ENCODE data around the gene CD38.

CD38 gene

GRCh38 chr4:15870079-15870478 is 92.0 kb downstream of the CD38 start:
- DNase-seq, result no peak

- DNase-seq, result no peak
Measured at GRCh38 chr4:15870921-15871664, 93.0 kb downstream of the CD38 start.

- DNase-seq, result no peak
Measured at GRCh38 chr4:15873117-15873516, 95.0 kb downstream of the CD38 start.

- no peak for DNase-seq
Measured at GRCh38 chr4:15874671-15875070, 96.5 kb downstream of the CD38 start.

GRCh38 chr4:15875663-15876460 is 97.7 kb downstream of the CD38 start:
- DNase-seq, result no peak

GRCh38 chr4:15878011-15878410 is 99.9 kb downstream of the CD38 start:
- no peak for DNase-seq

GRCh38 chr4:15881820-15882219 is 103.7 kb downstream of the CD38 start:
- DNase-seq, result no peak

- DNase-seq, result peak in 1 of 4 experiments; percentile 2
Measured at GRCh38 chr4:15882675-15883086, 104.6 kb downstream of the CD38 start.

GRCh38 chr4:15883610-15884243 is 105.6 kb downstream of the CD38 start:
- no peak for DNase-seq

GRCh38 chr4:15884666-15885065 is 106.5 kb downstream of the CD38 start:
- DNase-seq, result no peak

GRCh38 chr4:15885422-15885821 is 107.3 kb downstream of the CD38 start:
- DNase-seq, result no peak

GRCh38 chr4:15888515-15888914 is 110.4 kb downstream of the CD38 start:
- DNase-seq, result no peak

GRCh38 chr4:15890246-15890829 is 112.2 kb downstream of the CD38 start:
- DNase-seq, result no peak

- DNase-seq, result no peak
Measured at GRCh38 chr4:15891312-15891711, 113.2 kb downstream of the CD38 start.

GRCh38 chr4:15893962-15894361 is 115.8 kb downstream of the CD38 start:
- no peak for DNase-seq

- DNase-seq, result no peak
Measured at GRCh38 chr4:15894393-15894792, 116.3 kb downstream of the CD38 start.

- no peak for DNase-seq
Measured at GRCh38 chr4:15894921-15895916, 117.1 kb downstream of the CD38 start.

- DNase-seq, result no peak
Measured at GRCh38 chr4:15897577-15897976, 119.4 kb downstream of the CD38 start.

GRCh38 chr4:15898902-15899301 is 120.8 kb downstream of the CD38 start:
- no peak for DNase-seq

GRCh38 chr4:15899511-15899910 is 121.4 kb downstream of the CD38 start:
- no peak for DNase-seq

- DNase-seq, result no peak
Measured at GRCh38 chr4:15901007-15901406, 122.9 kb downstream of the CD38 start.

- DNase-seq, result no peak
Measured at GRCh38 chr4:15901998-15902397, 123.9 kb downstream of the CD38 start.

Data from activated naive CD4-positive, alpha-beta T cell (primary cell).